Measurements from ENCODE around the gene IGFBP5. TPM values are rescaled to one million over a fixed set of nuclear protein-coding genes. Genes with fewer than 3 reads are reported as not detected.
A peak's percentile ranks its signal among the peaks of the same experiment; 100 is the strongest.

IGFBP5 gene
- total RNA-seq, 4 donors from 2014 or later: 313 to 1,402 (median 682) TPM

- Histone ChIP-seq H3K9me3 (no peaks in the 10 kb centered on the region), H3K4me1 (peaks cover 0 to 39% (median 5%) of the 10 kb centered on the region in 3 donors), H3K27me3 (no peaks in the 10 kb centered on the region), H3K4me3 (no peak overlapping the region), H3K27ac (no peak overlapping the region), H3K36me3 (no peaks in the 10 kb centered on the region)
- no peak for ATAC-seq
- no peak for TF ChIP-seq POLR2A (IDR thresholded peaks at IDR 0.05)
- no peak for TF ChIP-seq POLR2AphosphoS5 (IDR thresholded peaks at IDR 0.05)
- TF ChIP-seq EP300 (IDR thresholded peaks at IDR 0.05): no peak
- TF ChIP-seq, protein P1, sequence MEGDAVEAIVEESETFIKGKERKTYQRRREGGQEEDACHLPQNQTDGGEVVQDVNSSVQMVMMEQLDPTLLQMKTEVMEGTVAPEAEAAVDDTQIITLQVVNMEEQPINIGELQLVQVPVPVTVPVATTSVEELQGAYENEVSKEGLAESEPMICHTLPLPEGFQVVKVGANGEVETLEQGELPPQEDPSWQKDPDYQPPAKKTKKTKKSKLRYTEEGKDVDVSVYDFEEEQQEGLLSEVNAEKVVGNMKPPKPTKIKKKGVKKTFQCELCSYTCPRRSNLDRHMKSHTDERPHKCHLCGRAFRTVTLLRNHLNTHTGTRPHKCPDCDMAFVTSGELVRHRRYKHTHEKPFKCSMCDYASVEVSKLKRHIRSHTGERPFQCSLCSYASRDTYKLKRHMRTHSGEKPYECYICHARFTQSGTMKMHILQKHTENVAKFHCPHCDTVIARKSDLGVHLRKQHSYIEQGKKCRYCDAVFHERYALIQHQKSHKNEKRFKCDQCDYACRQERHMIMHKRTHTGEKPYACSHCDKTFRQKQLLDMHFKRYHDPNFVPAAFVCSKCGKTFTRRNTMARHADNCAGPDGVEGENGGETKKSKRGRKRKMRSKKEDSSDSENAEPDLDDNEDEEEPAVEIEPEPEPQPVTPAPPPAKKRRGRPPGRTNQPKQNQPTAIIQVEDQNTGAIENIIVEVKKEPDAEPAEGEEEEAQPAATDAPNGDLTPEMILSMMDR (IDR thresholded peaks at IDR 0.05): no peak
- 67% methylated on average over 1 of the region's 1 CpG; no CpG with 5 or more reads in 1 of the 2 donors for WGBS, 2 donors (ENCODE audit: low coverage in 1 of 2)
These were observed 7.4 kb upstream of the IGFBP5 start for GRCh38 chr2:216702756-216703155.

DNA sequence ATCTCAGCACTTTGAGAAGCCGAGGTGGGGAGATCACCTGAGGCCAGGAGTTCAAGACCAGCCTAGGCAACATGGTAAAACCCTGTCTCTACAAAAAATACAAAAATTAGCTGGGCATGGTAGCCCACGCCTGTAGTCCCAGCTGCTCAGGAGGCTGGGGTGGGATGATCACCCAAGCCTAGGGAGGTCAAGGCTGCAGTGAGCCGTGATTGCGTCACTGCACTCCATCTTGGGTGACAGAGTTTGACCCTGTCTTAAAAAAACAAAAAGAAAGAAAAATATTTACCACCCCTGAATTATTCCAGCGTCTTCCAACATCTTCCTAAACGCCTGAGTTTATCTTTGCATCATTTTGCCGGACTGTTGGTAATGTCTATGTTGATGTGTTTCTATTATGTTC, 6.2 kb upstream of the IGFBP5 start:
- Histone ChIP-seq H3K9me3 (no peaks in the 10 kb centered on the region), H3K4me3 (no peak overlapping the region), H3K27me3 (no peaks in the 10 kb centered on the region), H3K27ac (peak overlapping the region in 1 of 4 donors; percentile 93), H3K4me1 (peaks cover 0 to 52% (median 5%) of the 10 kb centered on the region in 3 donors), H3K36me3 (no peaks in the 10 kb centered on the region)
- 89 to 95% methylated on average over 4 to 6 of the region's 7 CpGs for WGBS, 2 donors (ENCODE audit: low coverage in 1 of 2)
- ATAC-seq: no peak
- TF ChIP-seq, protein P1 (IDR thresholded peaks at IDR 0.05): no peak
- no peak for TF ChIP-seq POLR2AphosphoS5 (IDR thresholded peaks at IDR 0.05)

- Histone ChIP-seq H3K27me3 (no peaks in the 10 kb centered on the region), H3K36me3 (no peaks in the 10 kb centered on the region), H3K27ac (peak overlapping the region; percentile 62 to 93 (median 72)), H3K4me1 (peaks cover 0 to 59% (median 5%) of the 10 kb centered on the region in 3 donors), H3K4me3 (no peak overlapping the region), H3K9me3 (no peaks in the 10 kb centered on the region)
- TF ChIP-seq POLR2AphosphoS5 (IDR thresholded peaks at IDR 0.05) (no peak), POLR2A (IDR thresholded peaks at IDR 0.05) (no peak), EP300 (IDR thresholded peaks at IDR 0.05) (no peak)
- TF ChIP-seq, protein P1 (IDR thresholded peaks at IDR 0.05): no peak
- ATAC-seq: no peak
- 27 to 42% methylated on average over 5 of the region's 5 CpGs for WGBS, 2 donors (ENCODE audit: low coverage in 1 of 2)
These were observed 5.4 kb upstream of the IGFBP5 start for GRCh38 chr2:216700781-216701180.

GRCh38 chr2:216700088-216700567, 4.8 kb upstream of the IGFBP5 start:
- Histone ChIP-seq H3K27ac (peak overlapping the region; percentile 62 to 93 (median 72)), H3K27me3 (no peaks in the 10 kb centered on the region), H3K36me3 (no peaks in the 10 kb centered on the region), H3K9me3 (no peaks in the 10 kb centered on the region), H3K4me1 (peaks cover 2 to 66% (median 5%) of the 10 kb centered on the region in 3 donors), H3K4me3 (no peak overlapping the region)
- 25 to 35% methylated on average over 7 of the region's 7 CpGs for WGBS, 2 donors (ENCODE audit: low coverage in 1 of 2)
- TF ChIP-seq POLR2A (IDR thresholded peaks at IDR 0.05) (no peak), EP300 (IDR thresholded peaks at IDR 0.05) (no peak), POLR2AphosphoS5 (IDR thresholded peaks at IDR 0.05) (no peak)
- TF ChIP-seq, protein P1 (IDR thresholded peaks at IDR 0.05): no peak
- ATAC-seq: no peak

GRCh38 chr2:216698895-216699294, 3.5 kb upstream of the IGFBP5 start:
- peaks cover 7% of the 10 kb centered on the region for H3K27me3 ChIP-seq
- peak; percentile 26 for ATAC-seq
- WGBS, 2 donors (ENCODE audit: low coverage in 1 of 2): 13 to 18% methylated on average over 5 of the region's 5 CpGs
- H3K36me3 ChIP-seq: no peaks in the 10 kb centered on the region
- peak overlapping the region in 3 of 4 donors; percentile 54 to 93 (median 92) for H3K27ac ChIP-seq
- H3K4me3 ChIP-seq: no peak overlapping the region
- TF ChIP-seq POLR2A (IDR thresholded peaks at IDR 0.05) (no peak), EP300 (IDR thresholded peaks at IDR 0.05) (no peak)
- TF ChIP-seq, protein P1 (IDR thresholded peaks at IDR 0.05): peak; percentile 37 to 85 (median 76)
- no peaks in the 10 kb centered on the region for H3K9me3 ChIP-seq
- peaks cover 5 to 78% (median 5%) of the 10 kb centered on the region in 3 donors for H3K4me1 ChIP-seq

Measured in gastroesophageal sphincter (tissue), 4 donors.